Spleen (tissue), 7 donors: ENCODE data around the gene MBNL2.

Experiments
- POLR2A ChIP-seq, 3 donors: fragments of 450-650 bp; IDR thresholded peaks; one replicate each; pipeline ENCODE4 v1.5.1; 2017; ENCODE audit warnings: antibody characterized with exemption in 3 of 3, mild to moderate bottlenecking in 1 of 3
- POLR2AphosphoS5 ChIP-seq, 3 donors: sonication (generic); formaldehyde crosslinking; IDR thresholded peaks; one replicate each; pipeline ENCODE4 v1.5.1; 2017; ENCODE audit warnings: antibody characterized with exemption in 3 of 3
- TF ChIP-seq, protein P1 (sequence below), 11 experiments: fragments of 200-600 bp in 7 of 11; fragments of 450-650 bp in 4 of 11; sonication (generic) in 4 of 11; IDR thresholded peaks in 8 of 11; conservative IDR thresholded peaks in 3 of 11; 1 replicate in 7 of 11; 2 replicates in 4 of 11; pipeline versions ENCODE4 v1.4.0 to v1.8.0; 2016 to 2021; ENCODE audit warnings: antibody characterized with exemption in 11 of 11, inconsistent platforms in 4 of 11, mild to moderate bottlenecking in 1 of 11
- donor health status: DM: no; HTN: no; CAD: no; lungs with moderate emphysema.
- donor health status: DM: no; HTN: no; CAD: no.
- donor health status: DM: no; HTN: no; CAD: no.

DNA sequence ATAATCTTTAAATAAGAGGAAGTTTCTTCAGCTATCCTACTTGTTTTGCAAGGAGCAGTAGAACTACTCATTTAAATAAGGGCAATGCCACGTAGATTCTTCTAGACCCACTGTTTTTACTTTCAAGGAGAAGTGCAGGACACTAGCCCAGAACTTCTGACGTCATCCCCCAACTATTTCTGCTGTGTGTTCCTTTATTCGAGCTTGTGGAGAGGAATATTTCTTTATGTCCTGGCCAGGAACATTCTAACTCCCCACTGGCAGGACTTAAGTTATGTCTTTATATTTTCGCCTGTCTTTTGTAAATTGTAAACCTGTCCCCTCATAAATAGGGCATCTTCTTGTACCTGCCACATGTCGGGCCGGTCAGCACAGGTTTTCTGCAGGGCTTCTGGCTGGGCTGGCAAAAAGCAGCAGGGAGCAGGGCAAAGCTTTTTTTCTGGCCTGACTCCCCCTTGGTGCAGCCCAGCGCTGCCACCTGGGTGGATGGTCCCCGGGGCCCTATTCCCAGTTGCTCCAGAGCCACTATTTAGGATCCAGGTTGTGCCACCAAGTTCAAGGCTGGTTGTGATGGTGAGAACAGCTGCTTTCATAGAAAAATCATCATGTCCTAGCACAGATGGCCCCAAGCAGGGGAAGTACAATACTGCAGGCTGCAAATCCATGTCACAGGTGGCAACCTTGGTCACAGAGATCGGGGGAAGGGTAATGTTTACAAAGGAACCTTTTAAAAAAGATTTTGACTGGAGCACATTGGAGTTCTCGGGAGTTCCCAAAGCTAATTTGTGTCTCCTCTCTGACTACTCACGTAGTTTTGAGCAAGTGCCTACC is 1.8 kb downstream of the MBNL2 start:
- TF ChIP-seq POLR2AphosphoS5 (IDR thresholded peaks at IDR 0.05) (peak; percentile 33 to 55 (median 35)), POLR2A (IDR thresholded peaks at IDR 0.05) (no peak)
- TF ChIP-seq, protein P1, sequence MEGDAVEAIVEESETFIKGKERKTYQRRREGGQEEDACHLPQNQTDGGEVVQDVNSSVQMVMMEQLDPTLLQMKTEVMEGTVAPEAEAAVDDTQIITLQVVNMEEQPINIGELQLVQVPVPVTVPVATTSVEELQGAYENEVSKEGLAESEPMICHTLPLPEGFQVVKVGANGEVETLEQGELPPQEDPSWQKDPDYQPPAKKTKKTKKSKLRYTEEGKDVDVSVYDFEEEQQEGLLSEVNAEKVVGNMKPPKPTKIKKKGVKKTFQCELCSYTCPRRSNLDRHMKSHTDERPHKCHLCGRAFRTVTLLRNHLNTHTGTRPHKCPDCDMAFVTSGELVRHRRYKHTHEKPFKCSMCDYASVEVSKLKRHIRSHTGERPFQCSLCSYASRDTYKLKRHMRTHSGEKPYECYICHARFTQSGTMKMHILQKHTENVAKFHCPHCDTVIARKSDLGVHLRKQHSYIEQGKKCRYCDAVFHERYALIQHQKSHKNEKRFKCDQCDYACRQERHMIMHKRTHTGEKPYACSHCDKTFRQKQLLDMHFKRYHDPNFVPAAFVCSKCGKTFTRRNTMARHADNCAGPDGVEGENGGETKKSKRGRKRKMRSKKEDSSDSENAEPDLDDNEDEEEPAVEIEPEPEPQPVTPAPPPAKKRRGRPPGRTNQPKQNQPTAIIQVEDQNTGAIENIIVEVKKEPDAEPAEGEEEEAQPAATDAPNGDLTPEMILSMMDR (IDR thresholded peaks at IDR 0.05 in 8 of 11, conservative IDR thresholded peaks at IDR 0.05 in 3 of 11), result no peak
